K562 (cell line): ENCODE measurements around the gene BTBD1. TPM values are rescaled to one million over a fixed set of nuclear protein-coding genes. Genes with fewer than 3 reads are reported as not detected.

Source experiments
- BRCA1 ChIP-seq, 2 experiments: fragments of 450-650 bp in 1 of 2; sonication (generic) in 1 of 2; formaldehyde crosslinking in 1 of 2; IDR thresholded peaks; 2 replicates each; pipeline versions ENCODE4 v1.5.0 to v1.6.1; 2017 to 2020; ENCODE audit warnings: mild to moderate bottlenecking in 1 of 2, missing genetic modification reagents in 1 of 2
- HMBOX1 ChIP-seq: sonication (generic); IDR thresholded peaks from 2 replicates; pipeline ENCODE4 v1.6.1; 2016
- ILK ChIP-seq: fragments of 450-650 bp; IDR thresholded peaks from 2 replicates; pipeline ENCODE4 v1.6.1; 2016; ENCODE audit warnings: missing genetic modification characterization, low read depth, mild to moderate bottlenecking, missing compliant biosample characterization, moderate library complexity, borderline replicate concordance
- KAT8 ChIP-seq: fragments of 450-650 bp; IDR thresholded peaks from 2 replicates; pipeline ENCODE4 v1.6.1; 2016; ENCODE audit warnings: low read depth, mild to moderate bottlenecking
- MYC ChIP-seq, 2 experiments: fragments of 250-450 bp in 1 of 2; sonication (Bioruptor Pico) in 1 of 2; IDR thresholded peaks; 2 replicates each; pipeline versions ENCODE4 v1.5.1 to v1.6.1; 2012 to 2021; ENCODE audit warnings: low read depth in 2 of 2, borderline replicate concordance in 1 of 2, improper control_type of control experiment in 1 of 2, low read length in 1 of 2, mild to moderate bottlenecking in 1 of 2, moderate library complexity in 1 of 2
- POLR2G ChIP-seq: fragments of 200-400 bp; formaldehyde crosslinking; IDR thresholded peaks from 2 replicates; pipeline ENCODE4 v1.6.1; 2017; ENCODE audit warnings: low read depth, mild to moderate bottlenecking, antibody characterized with exemption, low read length, moderate library complexity
- REST ChIP-seq, 2 experiments: fragments of 450-650 bp; formaldehyde crosslinking in 1 of 2; IDR thresholded peaks; 2 replicates each; pipeline versions ENCODE4 v1.4.0 to v1.6.1; 2014 to 2020; ENCODE audit warnings: mild to moderate bottlenecking in 2 of 2, borderline replicate concordance in 1 of 2, low read depth in 1 of 2
- SMARCA4 ChIP-seq: fragments of 450-650 bp; IDR thresholded peaks from 2 replicates; pipeline ENCODE4 v1.6.1; 2016
- SMARCE1 ChIP-seq: fragments of 450-650 bp; IDR thresholded peaks from 2 replicates; pipeline ENCODE4 v1.7.1; 2016; ENCODE audit warnings: mild to moderate bottlenecking
- TCF3 ChIP-seq: sonication (generic); formaldehyde crosslinking; IDR thresholded peaks from 2 replicates; pipeline ENCODE4 v1.4.0; 2020; ENCODE audit warnings: mild to moderate bottlenecking, missing genetic modification reagents
- TEAD4 ChIP-seq, 2 experiments: sonication (generic) in 1 of 2; formaldehyde crosslinking in 1 of 2; IDR thresholded peaks; 2 replicates each; pipeline versions ENCODE4 v1.6.1 to v1.8.0; 2012 to 2022; ENCODE audit warnings: borderline replicate concordance in 1 of 2, inconsistent platforms in 1 of 2, low read length in 1 of 2, mild to moderate bottlenecking in 1 of 2, missing genetic modification reagents in 1 of 2
- ZNF561 ChIP-seq: fragments of 450-650 bp; formaldehyde crosslinking; conservative IDR thresholded peaks from 2 replicates; pipeline ENCODE4 v1.4.0; 2020; ENCODE audit warnings: mild to moderate bottlenecking, moderate library complexity
- polyA plus RNA-seq, 8 experiments: library from polyadenylated mRNA; depleted of rRNA in 4 of 8; stranded (reverse) in 5 of 8; unstranded in 3 of 8; fragments of >200 nt; fragmentation: Nextera tagmentation in 2 of 8; fragmentation: Illumina TruSeq in 1 of 8; extraction: Ambion mirVana in 2 of 8; extraction: Trizol in 1 of 8; gene quantifications; 2 replicates each; pipeline versions ENCODE4 v1.2.1 to v1.2.3, GENCODE V29; 2011 to 2014; ENCODE audit warnings: inconsistent platforms in 1 of 8, missing spikeins in 1 of 8
- total RNA-seq, 7 experiments: library from RNA; depleted of rRNA in 6 of 7; stranded (reverse); fragments of >200 nt in 6 of 7; fragmentation: Illumina TruSeq in 2 of 7; extraction: Trizol in 2 of 7; gene quantifications; 2 replicates each; pipeline versions ENCODE4 v1.2.1 to v1.2.3, GENCODE V29; 2011 to 2021; ENCODE audit warnings: low replicate concordance in 1 of 7
- TF ChIP-seq, protein P1 (sequence below): fragments of 450-650 bp; formaldehyde crosslinking; IDR thresholded peaks from 2 replicates; pipeline ENCODE4 v1.4.0; 2020; ENCODE audit warnings: mild to moderate bottlenecking, moderate library complexity

BTBD1 gene
- total and polyA plus RNA-seq, 9 of the 15 experiments (the other 6 are each of a cell fraction or from before 2014, with no cell fraction given), result 19.4 to 106 (median 90.4) TPM

GRCh38 chr15:83082730-83083386, 15.8 kb upstream of the BTBD1 start (continued):
- TF ChIP-seq REST (IDR thresholded peaks at IDR 0.05; ENCODE audit: borderline replicate concordance) (no peak; the same call in 1 of the 2 replicates), REST (CRISPR knock-in tag; IDR thresholded peaks at IDR 0.05; ENCODE audit: low read depth) (no peak), TCF3 (CRISPR knock-in tag) (peak; percentile 51), SMARCE1 (peak; percentile 20; the same call in 1 of the 2 replicates), KAT8 (no peak), TEAD4 (IDR thresholded peaks at IDR 0.05; ENCODE audit: low read length) (peak; percentile 65), TEAD4 (CRISPR knock-in tag; IDR thresholded peaks at IDR 0.05; ENCODE audit: borderline replicate concordance) (no peak), POLR2G (no peak), ZNF561 (CRISPR knock-in tag) (no peak), MYC (IDR thresholded peaks at IDR 0.05; ENCODE audit: low read depth, low read length) (0 out of 2 replicates have a peak, but pooled peaks have one; percentile 22), MYC (CRISPR knock-in tag; IDR thresholded peaks at IDR 0.05; ENCODE audit: borderline replicate concordance, low read depth) (no peak), SMARCA4 (0 out of 2 replicates have a peak, but pooled peaks have one; percentile 39), HMBOX1 (peak; percentile 58; the same call in 1 of the 2 replicates), BRCA1 (IDR thresholded peaks at IDR 0.05) (no peak), BRCA1 (CRISPR knock-in tag; IDR thresholded peaks at IDR 0.05) (no peak), ILK (tag) (no peak)
- TF ChIP-seq, protein P1, sequence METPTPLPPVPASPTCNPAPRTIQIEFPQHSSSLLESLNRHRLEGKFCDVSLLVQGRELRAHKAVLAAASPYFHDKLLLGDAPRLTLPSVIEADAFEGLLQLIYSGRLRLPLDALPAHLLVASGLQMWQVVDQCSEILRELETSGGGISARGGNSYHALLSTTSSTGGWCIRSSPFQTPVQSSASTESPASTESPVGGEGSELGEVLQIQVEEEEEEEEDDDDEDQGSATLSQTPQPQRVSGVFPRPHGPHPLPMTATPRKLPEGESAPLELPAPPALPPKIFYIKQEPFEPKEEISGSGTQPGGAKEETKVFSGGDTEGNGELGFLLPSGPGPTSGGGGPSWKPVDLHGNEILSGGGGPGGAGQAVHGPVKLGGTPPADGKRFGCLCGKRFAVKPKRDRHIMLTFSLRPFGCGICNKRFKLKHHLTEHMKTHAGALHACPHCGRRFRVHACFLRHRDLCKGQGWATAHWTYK (CRISPR knock-in tag), result no peak
